NCI-H82 (cell line): ENCODE measurements around the gene MIPOL1.
"Not testable (repeated sequence)": the region's sequence is repeated elsewhere in the genome, so short reads cannot be mapped to it uniquely, and the experiment has no call there.

Experiments used
- DNase-seq: peaks from one replicate; lab custom pipeline; 2025; lab: John Stamatoyannopoulos, UW

The MIPOL1 gene

GRCh38 chr14:37197421-37198272 lies at the start of gene MIPOL1:
Gene MIPOL1, plus strand, starts transcription at chr14:37197937. Its CDS starts 49,952 bp downstream, at chr14:37247889.
- DNase-seq = peak; percentile 84

GRCh38 chr14:37150414-37150813 lies 47.3 kb upstream of the MIPOL1 start:
- peak; percentile 37 for DNase-seq

GRCh38 chr14:37153005-37153404 lies 44.7 kb upstream of the MIPOL1 start:
- DNase-seq = no peak

- DNase-seq = no peak
Measured at GRCh38 chr14:37153483-37153882, 44.3 kb upstream of the MIPOL1 start.

GRCh38 chr14:37157987-37158386 lies 39.8 kb upstream of the MIPOL1 start:
- DNase-seq = no peak

GRCh38 chr14:37162307-37162706 lies 35.4 kb upstream of the MIPOL1 start:
- DNase-seq = not testable (repeated sequence)

GRCh38 chr14:37165794-37166193 lies 31.9 kb upstream of the MIPOL1 start:
- no peak for DNase-seq

GRCh38 chr14:37167151-37168047 lies 30.3 kb upstream of the MIPOL1 start:
- DNase-seq = no peak

- DNase-seq = no peak
Measured at GRCh38 chr14:37168721-37169120, 29.0 kb upstream of the MIPOL1 start.

GRCh38 chr14:37170237-37170636 lies 27.5 kb upstream of the MIPOL1 start:
- no peak for DNase-seq

GRCh38 chr14:37170993-37171392 lies 26.7 kb upstream of the MIPOL1 start:
- DNase-seq = no peak

GRCh38 chr14:37171678-37172023 lies 26.1 kb upstream of the MIPOL1 start:
- no peak for DNase-seq

GRCh38 chr14:37172024-37172869 lies 25.5 kb upstream of the MIPOL1 start, which contains the start of gene SLC25A21:
Gene SLC25A21, minus strand, starts transcription at chr14:37172606.
- DNase-seq = peak; percentile 81

- no peak for DNase-seq
Measured at GRCh38 chr14:37172936-37173614, 24.7 kb upstream of the MIPOL1 start.

GRCh38 chr14:37179896-37180502 lies 17.7 kb upstream of the MIPOL1 start:
- DNase-seq = no peak

GRCh38 chr14:37180886-37181285 lies 16.9 kb upstream of the MIPOL1 start:
- DNase-seq = not testable (repeated sequence)

GRCh38 chr14:37181441-37181840 lies 16.3 kb upstream of the MIPOL1 start:
- DNase-seq = no peak

- not testable (repeated sequence) for DNase-seq
Measured at GRCh38 chr14:37184520-37184919, 13.2 kb upstream of the MIPOL1 start.

GRCh38 chr14:37185670-37186069 lies 12.1 kb upstream of the MIPOL1 start:
- DNase-seq = no peak

- DNase-seq = no peak
Measured at GRCh38 chr14:37186865-37187264, 10.9 kb upstream of the MIPOL1 start.

- DNase-seq = no peak
Measured at GRCh38 chr14:37187294-37187693, 10.4 kb upstream of the MIPOL1 start.
